Mesodermal cell (in vitro differentiated cells): ENCODE measurements around the gene ACY1.
"Not testable (repeated sequence)": the region's sequence is repeated elsewhere in the genome, so short reads cannot be mapped to it uniquely, and the experiment has no call there.

Source experiments
- H3K27ac ChIP-seq: 2 replicates; pipeline ENCODE4 v1.7.0; 2013; ENCODE audit warnings: mild to moderate bottlenecking, low read depth, low read length, moderate library complexity; ENCODE audit not compliant: severe bottlenecking
- H3K36me3 ChIP-seq: 2 replicates; pipeline ENCODE4 v1.7.1; 2013; ENCODE audit warnings: mild to moderate bottlenecking, low read length, moderate library complexity; ENCODE audit not compliant: control insufficient read depth, insufficient read depth
- H3K4me1 ChIP-seq: one replicate; pipeline ENCODE4 v1.7.1; 2013; ENCODE audit warnings: mild to moderate bottlenecking, low read length; ENCODE audit not compliant: insufficient read depth, control insufficient read depth, poor library complexity, severe bottlenecking
- H3K4me3 ChIP-seq: 2 replicates; pipeline ENCODE4 v1.7.0; 2013; ENCODE audit warnings: low read length, control low read depth, mild to moderate bottlenecking; ENCODE audit not compliant: insufficient read depth, poor library complexity, severe bottlenecking; ENCODE audit errors: extremely low read depth
- H3K9me3 ChIP-seq: 2 replicates; pipeline ENCODE4 v1.7.1; 2013; ENCODE audit warnings: mild to moderate bottlenecking, low read length, moderate library complexity; ENCODE audit not compliant: control insufficient read depth
- WGBS, 2 experiments: methylation state at CpG; one replicate each; pipeline ENCODE4 v1.1.5; 2013; ENCODE audit warnings: missing lambda C conversion rate in 2 of 2; ENCODE audit not compliant: insufficient coverage in 2 of 2; 5-methylcytosine and 5-hydroxymethylcytosine counted together

The ACY1 gene

GRCh38 chr3:52032702-52033408 is 49.5 kb downstream of the ACY1 start:
- Histone ChIP-seq H3K4me1 (peaks cover 10% of the 10 kb centered on the region), H3K27ac (no peak overlapping the region)
- 86 to 91% methylated on average over 11 of the region's 11 CpGs for WGBS, 2 experiments

GRCh38 chr3:52033748-52034147 is 50.4 kb downstream of the ACY1 start:
- not testable (repeated sequence) for H3K9me3 ChIP-seq, H3K4me1 ChIP-seq, H3K4me3 ChIP-seq, H3K27ac ChIP-seq, H3K36me3 ChIP-seq
- 94 to 96% methylated on average over 5 to 6 of the region's 6 CpGs for WGBS, 2 experiments

More at GRCh38 chr3:52032702-52033408, 49.5 kb downstream of the ACY1 start:
- Histone ChIP-seq H3K36me3 (no peaks in the 10 kb centered on the region), H3K4me3 (no peak overlapping the region), H3K9me3 (no peaks in the 10 kb centered on the region)

- no peak overlapping the region for H3K27ac ChIP-seq
- H3K36me3 ChIP-seq, result no peaks in the 10 kb centered on the region
- WGBS, 2 experiments, result 89 to 94% methylated on average over 3 to 5 of the region's 5 CpGs
- no peak overlapping the region for H3K4me3 ChIP-seq
- H3K4me1 ChIP-seq, result peaks cover 7% of the 10 kb centered on the region
- no peaks in the 10 kb centered on the region for H3K9me3 ChIP-seq
Measured at GRCh38 chr3:52034212-52034611, 50.9 kb downstream of the ACY1 start.

GRCh38 chr3:52034651-52035050 is 51.3 kb downstream of the ACY1 start:
- H3K4me3 ChIP-seq, result no peak overlapping the region
- H3K27ac ChIP-seq, result no peak overlapping the region
- no peaks in the 10 kb centered on the region for H3K9me3 ChIP-seq
- no peaks in the 10 kb centered on the region for H3K36me3 ChIP-seq
- WGBS, 2 experiments, result 84 to 93% methylated on average over 2 to 3 of the region's 3 CpGs
- peaks cover 7% of the 10 kb centered on the region for H3K4me1 ChIP-seq

GRCh38 chr3:52036222-52036694 is 52.9 kb downstream of the ACY1 start:
- no peak overlapping the region for H3K27ac ChIP-seq
- WGBS, 2 experiments, result 96 to 97% methylated on average over 3 to 5 of the region's 5 CpGs
- H3K36me3 ChIP-seq, result no peaks in the 10 kb centered on the region
- peaks cover 8% of the 10 kb centered on the region for H3K4me1 ChIP-seq
- H3K4me3 ChIP-seq, result no peak overlapping the region
- H3K9me3 ChIP-seq, result no peaks in the 10 kb centered on the region

- Histone ChIP-seq H3K36me3 (no peaks in the 10 kb centered on the region), H3K9me3 (no peaks in the 10 kb centered on the region), H3K27ac (no peak overlapping the region), H3K4me1 (peaks cover 13% of the 10 kb centered on the region), H3K4me3 (no peak overlapping the region)
- no CpG with 5 or more reads among the region's 5 CpGs for WGBS, 2 experiments
Measured at GRCh38 chr3:52036829-52037228, 53.5 kb downstream of the ACY1 start.

GRCh38 chr3:52037291-52037690 is 54.0 kb downstream of the ACY1 start:
- 92 to 94% methylated on average over 4 of the region's 4 CpGs for WGBS, 2 experiments
- H3K36me3 ChIP-seq, result no peaks in the 10 kb centered on the region

GRCh38 chr3:52038227-52038626 is 54.9 kb downstream of the ACY1 start:
- no peaks in the 10 kb centered on the region for H3K36me3 ChIP-seq
- H3K27ac ChIP-seq, result no peak overlapping the region
- WGBS, 2 experiments, result 96 to 98% methylated on average over 5 of the region's 6 CpGs
- H3K4me3 ChIP-seq, result no peak overlapping the region
- no peaks in the 10 kb centered on the region for H3K9me3 ChIP-seq
- peaks cover 6% of the 10 kb centered on the region for H3K4me1 ChIP-seq

More at GRCh38 chr3:52037291-52037690, 54.0 kb downstream of the ACY1 start:
- no peak overlapping the region for H3K27ac ChIP-seq
- H3K4me3 ChIP-seq, result no peak overlapping the region
- H3K9me3 ChIP-seq, result no peaks in the 10 kb centered on the region
- peaks cover 13% of the 10 kb centered on the region for H3K4me1 ChIP-seq
